HCT116 (cell line): Measurements from ENCODE around the gene PACRGL. TPM values are rescaled to one million over a fixed set of nuclear protein-coding genes. Genes with fewer than 3 reads are reported as not detected.

Source experiments
- ATAC-seq: fragments of 200-7000 bp; cut with Tn5 transposase; 2 replicates; pipeline ENCODE4 v1.9.1; 2020; ENCODE audit warnings: mild to moderate bottlenecking, moderate library complexity
- BruUV-seq: library from RNA; stranded (reverse); fragments of 400-500 nt; replicated peaks from 2 replicates; lab custom pipeline; 2021; lab: Mats Ljungman, UMichigan
- CTCF ChIA-PET: fragments of 300-600 bp; sonication (Branson Sonifier 250); formaldehyde crosslinking; loops from one replicate; lab custom pipeline; 2021; ENCODE audit warnings: antibody characterized with exemption; lab: Charles Lee
- POLR2A ChIA-PET: fragments of 300-600, 350-600 bp; sonication (Branson Sonifier 250); formaldehyde crosslinking; loops from one replicate; lab custom pipeline; 2021; ENCODE audit warnings: antibody characterized with exemption; lab: Charles Lee
- RAD21 ChIA-PET, 2 experiments: fragments of 300-600 bp; sonication (Branson Sonifier 250); formaldehyde crosslinking; loops; one replicate each; lab custom pipeline; 2023; ENCODE audit warnings: low total read pairs in 2 of 2; ENCODE audit not compliant: uncharacterized antibody in 2 of 2, unreplicated experiment in 2 of 2, low non-redundant PET in 1 of 2; lab: Charles Lee
- DNase-seq: peaks from one replicate; pipeline ENCODE4 v3.0.0-alpha.2; 2010; ENCODE audit warnings: low read depth, low spot score
- H2AFZ ChIP-seq: fragments of 200-600 bp; shearing (Covaris generic), sonication (generic); 2 replicates; pipeline ENCODE4 v1.6.1; 2017; ENCODE audit warnings: low read depth, mixed run types, mixed read lengths, antibody characterized with exemption, low read length; ENCODE audit not compliant: poor library complexity, severe bottlenecking
- H3K27ac ChIP-seq: 2 replicates; pipeline ENCODE4 v1.5.1; 2012; ENCODE audit warnings: low read depth, low read length
- H3K27me3 ChIP-seq: fragments of 200-600 bp; sonication (generic); 2 replicates; pipeline ENCODE4 v1.6.1; 2016; ENCODE audit warnings: mixed run types, low read length, mixed read lengths; ENCODE audit not compliant: insufficient read depth
- H3K36me3 ChIP-seq, 2 experiments: fragments of 200-500 bp in 1 of 2; fragments of 200-600 bp in 1 of 2; sonication (Bioruptor generic) in 1 of 2; sonication (generic) in 1 of 2; 2 replicates each; pipeline versions ENCODE4 v1.5.1 to v1.6.1; 2014 to 2016; ENCODE audit warnings: low read length in 2 of 2, inconsistent platforms in 1 of 2, mixed read lengths in 1 of 2, mixed run types in 1 of 2; ENCODE audit not compliant: insufficient read depth in 2 of 2, control insufficient read depth in 1 of 2
- H3K4me1 ChIP-seq, 2 experiments: fragments of 200-600 bp in 1 of 2; sonication (generic) in 1 of 2; 2 replicates each; pipeline versions ENCODE4 v1.5.1 to v1.6.1; 2012 to 2017; ENCODE audit warnings: low read length in 2 of 2, inconsistent platforms in 1 of 2, mild to moderate bottlenecking in 1 of 2, mixed read lengths in 1 of 2, mixed run types in 1 of 2, moderate library complexity in 1 of 2; ENCODE audit not compliant: insufficient read depth in 2 of 2, control insufficient read depth in 1 of 2
- H3K4me2 ChIP-seq: fragments of 200-600 bp; sonication (generic); 2 replicates; pipeline ENCODE4 v1.6.1; 2017; ENCODE audit warnings: mixed run types, low read length, mixed read lengths
- H3K4me3 ChIP-seq, 2 experiments: fragments of 200-600 bp in 1 of 2; sonication (generic) in 1 of 2; replicated peaks in 1 of 2; 2 replicates each; pipeline ENCODE4 v1.5.1; 2011 to 2016; ENCODE audit warnings: low read length in 2 of 2, control low read depth in 1 of 2, low read depth in 1 of 2, mild to moderate bottlenecking in 1 of 2, mixed read lengths in 1 of 2, mixed run types in 1 of 2
- H3K79me2 ChIP-seq: fragments of 200-600 bp; sonication (generic); 2 replicates; pipeline ENCODE4 v1.6.1; 2017; ENCODE audit warnings: mild to moderate bottlenecking, mixed run types, low read length, moderate library complexity, mixed read lengths; ENCODE audit not compliant: insufficient read depth
- H3K9ac ChIP-seq: fragments of 200-600 bp; sonication (generic); 2 replicates; pipeline ENCODE4 v1.6.1; 2016; ENCODE audit warnings: low read length, mixed read lengths
- H3K9me2 ChIP-seq: fragments of 200-600 bp; sonication (generic), shearing (Covaris generic); 2 replicates; pipeline ENCODE4 v1.6.1; 2017; ENCODE audit warnings: mixed run types, mild to moderate bottlenecking, moderate library complexity; ENCODE audit not compliant: insufficient read depth
- H3K9me3 ChIP-seq, 2 experiments: fragments of 200-500 bp in 1 of 2; fragments of 200-600 bp in 1 of 2; sonication (Bioruptor generic) in 1 of 2; sonication (generic) in 1 of 2; 2 replicates each; pipeline ENCODE4 v1.6.1; 2014 to 2017; ENCODE audit warnings: low read length in 2 of 2, mixed read lengths in 2 of 2, inconsistent platforms in 1 of 2, low read depth in 1 of 2, mild to moderate bottlenecking in 1 of 2, mixed run types in 1 of 2, moderate library complexity in 1 of 2; ENCODE audit not compliant: control insufficient read depth in 1 of 2, insufficient read depth in 1 of 2
- H4K20me1 ChIP-seq: fragments of 200-600 bp; sonication (generic), shearing (Covaris generic); 2 replicates; pipeline ENCODE4 v1.6.1; 2017; ENCODE audit warnings: mixed run types, mild to moderate bottlenecking, moderate library complexity; ENCODE audit not compliant: insufficient read depth
- CTCF ChIP-seq, 3 experiments: fragments of 200-600 bp in 1 of 3; sonication (generic) in 1 of 3; IDR thresholded peaks in 2 of 3; conservative IDR thresholded peaks in 1 of 3; 2 replicates each; pipeline ENCODE4 v1.5.1; 2012 to 2017; ENCODE audit warnings: low read depth in 2 of 3, low read length in 2 of 3, antibody characterized with exemption in 1 of 3, borderline replicate concordance in 1 of 3, control low read depth in 1 of 3, mild to moderate bottlenecking in 1 of 3, mixed read lengths in 1 of 3, mixed run types in 1 of 3, moderate library complexity in 1 of 3; ENCODE audit not compliant: insufficient read depth in 1 of 3
- JUND ChIP-seq: IDR thresholded peaks from 2 replicates; pipeline ENCODE4 v1.6.1; 2012
- RAD21 ChIP-seq: IDR thresholded peaks from 2 replicates; pipeline ENCODE4 v1.6.1; 2012; ENCODE audit warnings: low read depth, mild to moderate bottlenecking
- SP1 ChIP-seq: IDR thresholded peaks from 2 replicates; pipeline ENCODE4 v1.6.1; 2012; ENCODE audit warnings: low read depth
- ZNF274 ChIP-seq: fragments of 200-500 bp; sonication (Bioruptor generic); IDR thresholded peaks from 2 replicates; pipeline ENCODE4 v1.6.1; 2014; ENCODE audit warnings: mild to moderate bottlenecking, low read depth, low read length, inconsistent platforms
- intact Hi-C: fragments of 100-400 bp; cut with micrococcal nuclease; formaldehyde crosslinking; loops from 2 replicates; pipeline ENCODE4 v1.10.0; 2022
- total RNA-seq: library from RNA; stranded (reverse); gene quantifications from one replicate; pipeline ENCODE4 v1.2.1, GENCODE V29; 2021; ENCODE audit not compliant: unreplicated experiment

Gene PACRGL
- total RNA-seq, 1 experiment from 2014 or later = 26.4 TPM

- POLR2A ChIA-PET = interaction anchor here (1.0 kb wide), 1 partner anchor 995 kb away, joined by 3 read pairs; no protein-coding TSS in a partner anchor
Observed at GRCh38 chr4:20773144-20773997, 73.1 kb downstream of the PACRGL start.

More at GRCh38 chr4:20773144-20773997, 73.1 kb downstream of the PACRGL start:
- no peak overlapping the region for H3K4me3 ChIP-seq
- DNase-seq (peak; percentile 32), ATAC-seq (peak; percentile 88)
- H2AFZ ChIP-seq = no peak overlapping the region
- CTCF ChIA-PET = interaction anchor here (1.1 to 2.0 kb wide), 5 partner anchors 24 to 1016 kb away, joined by 3 to 10 read pairs (median 7); no protein-coding TSS in a partner anchor
- H4K20me1 ChIP-seq = no peaks in the 10 kb centered on the region
- TF ChIP-seq SP1 (no peak), RAD21 (peak; percentile 62), CTCF (IDR thresholded peaks at IDR 0.05 in 2 of 3, conservative IDR thresholded peaks at IDR 0.05 in 1 of 3; ENCODE audit: borderline replicate concordance in 1 of 3, insufficient read depth in 1 of 3, low read depth in 2 of 3, low read length in 2 of 3) (peak; percentile 23 to 67 (median 67); a peak in 4 of 6 replicates), JUND (no peak), ZNF274 (no peak)
- H3K4me2 ChIP-seq = peak overlapping the region; percentile 33; the same call in 1 of the 2 replicates
- RAD21 ChIA-PET = interaction anchor here (0.6 to 1.6 kb wide), 2 partner anchors 696 to 991 kb away, joined by 3 to 4 read pairs; no protein-coding TSS in a partner anchor
- intact Hi-C loops = loop anchor here (1.0 to 10.0 kb wide), 3 partner anchors 361 to 995 kb away; no protein-coding TSS in a partner anchor
- no peak overlapping the region for H3K9ac ChIP-seq
- no peaks in the 10 kb centered on the region for H3K9me3 ChIP-seq
- no peak overlapping the region for H3K27ac ChIP-seq
- no peaks in the 10 kb centered on the region for H3K79me2 ChIP-seq
- no peaks in the 10 kb centered on the region for H3K27me3 ChIP-seq
- no peaks in the 10 kb centered on the region for H3K36me3 ChIP-seq
- no peaks in the 10 kb centered on the region for H3K9me2 ChIP-seq
- H3K4me1 ChIP-seq = no peaks in the 10 kb centered on the region
- BruUV-seq = no TSS peak
